CD1c-positive myeloid dendritic cell (primary cell): ENCODE results near the gene TTLL7.

ENCODE experiments used
- DNase-seq: peaks from one replicate; pipeline ENCODE4 v3.0.0-alpha.2; 2016; ENCODE audit errors: extremely low spot score

TTLL7 gene

DNA sequence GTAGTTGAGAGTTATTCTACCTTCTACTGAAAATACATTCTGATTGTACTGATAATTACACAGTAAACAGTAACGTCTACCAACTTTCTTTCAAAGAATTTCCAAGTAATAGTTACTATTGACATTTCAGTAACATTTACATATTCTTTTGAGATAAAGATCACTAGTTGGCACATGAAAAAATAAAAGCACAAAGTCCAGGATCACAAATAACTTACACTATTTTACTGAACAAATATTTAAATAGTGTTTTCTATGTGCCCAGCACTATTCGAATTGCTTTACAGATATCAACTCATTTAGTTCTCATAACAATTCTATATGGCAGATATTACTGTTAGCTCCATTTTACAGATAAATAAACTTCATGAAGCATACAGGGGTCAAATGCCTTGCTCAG, 126.4 kb downstream of the TTLL7 start:
- DNase-seq = no peak

DNA sequence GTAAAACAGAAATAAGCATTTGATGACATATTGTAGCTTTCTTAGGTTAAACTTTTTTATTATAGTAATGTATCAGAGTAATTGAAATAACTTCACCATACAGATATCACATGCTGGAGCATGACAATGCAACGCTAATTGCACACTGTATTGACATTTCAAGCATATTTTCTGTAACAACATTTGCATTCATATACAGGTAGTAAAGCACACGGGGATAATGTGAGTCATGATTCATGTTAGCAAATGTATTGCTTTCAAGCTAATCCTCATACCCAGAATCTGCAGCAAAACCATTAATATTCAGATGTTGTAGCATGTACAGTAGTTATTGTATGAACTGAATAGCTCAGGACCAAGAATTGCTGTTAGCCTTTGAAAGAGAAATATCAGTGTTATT, 133.9 kb downstream of the TTLL7 start:
- no peak for DNase-seq

DNA sequence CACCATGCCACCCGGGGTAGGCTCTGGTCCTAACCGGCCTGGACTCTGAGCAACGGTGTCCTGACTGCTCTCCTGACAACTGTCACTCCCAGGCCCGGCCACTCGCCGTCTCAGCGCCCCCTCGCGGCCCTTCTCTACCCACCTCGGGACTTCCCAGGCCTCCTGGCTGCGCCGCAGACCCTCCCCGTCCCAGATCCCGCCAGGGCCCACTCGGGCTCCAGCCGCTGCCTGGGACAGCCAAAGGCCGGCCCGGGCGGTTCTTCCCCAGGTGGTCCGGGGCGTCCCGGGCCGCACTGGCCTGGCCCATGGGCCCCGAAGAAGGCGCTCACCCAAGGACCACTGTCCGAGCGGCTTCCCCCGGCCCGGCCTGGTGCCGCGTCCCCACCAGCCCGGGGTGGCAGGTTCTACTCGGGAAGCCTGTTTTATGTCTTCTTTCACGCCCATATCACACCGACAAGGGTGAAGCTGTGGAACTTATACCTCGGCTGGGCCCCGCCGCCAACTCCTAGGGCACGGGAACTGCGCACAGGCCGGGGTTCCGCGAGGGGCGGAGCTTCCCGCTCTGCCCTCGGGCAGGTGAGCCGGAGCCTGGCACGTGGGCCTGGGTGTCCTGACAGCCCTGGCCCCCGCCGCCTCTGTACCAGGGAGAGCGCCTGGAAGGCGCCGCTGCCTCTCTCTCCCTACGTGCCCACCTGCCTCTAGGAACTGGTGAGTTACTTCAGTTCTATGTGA, 138.3 kb downstream of the TTLL7 start:
- DNase-seq = peak; percentile 63

DNA sequence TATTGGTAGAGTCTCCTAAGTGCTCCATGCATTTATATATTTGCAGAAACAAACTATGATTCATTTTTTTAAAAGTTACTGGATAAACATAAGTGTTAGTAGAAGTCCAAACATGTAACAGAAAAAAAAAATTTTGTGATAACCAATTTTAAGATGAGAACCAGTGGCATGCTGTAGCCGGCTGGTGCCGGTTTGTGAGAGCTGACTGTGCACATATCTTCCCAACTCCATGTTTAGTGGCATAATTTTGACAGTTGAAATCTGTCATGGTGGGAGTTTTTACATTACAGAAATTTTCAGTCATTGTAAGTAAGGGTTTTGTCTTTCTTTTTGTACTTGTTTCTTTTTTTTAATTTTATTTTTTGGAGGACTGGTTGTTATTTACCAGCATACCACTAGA, 141.2 kb downstream of the TTLL7 start:
- no peak for DNase-seq

DNA sequence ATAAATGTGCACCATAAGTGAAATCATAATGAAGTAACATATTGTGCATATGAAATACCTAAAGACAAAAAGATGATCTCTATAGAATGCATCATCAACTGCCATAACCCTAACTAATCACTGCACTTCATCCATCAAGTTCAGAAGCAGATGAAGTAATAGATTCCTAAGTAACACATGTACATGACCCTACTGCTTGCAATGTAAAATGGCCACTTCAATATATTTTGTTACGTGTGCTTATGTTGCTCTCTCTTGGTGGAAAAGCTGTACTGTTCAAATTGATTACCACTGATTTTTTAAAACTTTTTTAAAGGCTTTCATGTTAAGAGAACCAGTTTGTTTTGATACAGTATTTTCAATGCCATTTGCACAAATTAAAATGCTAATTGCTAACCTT, 141.8 kb downstream of the TTLL7 start:
- DNase-seq = no peak

DNA sequence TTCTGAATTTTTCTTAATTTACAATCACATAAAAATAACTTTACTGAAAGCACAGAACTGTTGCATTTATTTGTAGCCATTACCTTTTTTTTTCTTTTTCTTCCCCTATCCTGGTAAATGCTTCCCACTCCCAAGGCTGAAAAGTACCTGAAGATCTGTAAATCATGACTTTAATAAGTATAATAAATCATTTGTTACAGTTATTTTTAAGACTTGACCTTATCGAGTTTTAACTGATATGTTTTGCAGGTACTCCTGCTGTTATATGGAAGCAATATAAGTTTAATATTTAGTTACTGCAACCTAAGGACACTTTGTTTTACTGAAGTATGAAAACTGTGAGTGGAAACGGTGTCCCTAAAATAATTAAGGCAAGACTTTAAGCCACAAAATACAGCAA, 142.6 kb downstream of the TTLL7 start:
- no peak for DNase-seq

DNA sequence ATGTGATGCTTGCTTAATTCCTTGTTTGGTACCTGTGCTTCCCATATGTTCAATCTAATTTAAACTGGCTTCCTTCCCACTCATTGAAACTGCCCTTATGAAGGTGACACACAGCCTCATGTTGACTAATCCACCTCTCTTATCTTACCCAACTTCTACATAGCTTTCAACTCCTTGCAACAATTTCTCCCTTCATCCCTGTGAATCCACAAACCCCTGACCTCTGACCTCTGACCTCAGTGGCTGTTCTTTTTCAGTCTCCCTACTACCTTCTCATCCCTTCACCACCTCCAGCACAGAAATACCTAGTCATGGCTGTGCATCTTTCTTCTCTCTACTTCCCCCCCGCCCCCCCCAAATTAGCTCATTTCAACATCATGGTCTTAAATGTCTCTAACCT, 144.5 kb downstream of the TTLL7 start:
- no peak for DNase-seq

DNA sequence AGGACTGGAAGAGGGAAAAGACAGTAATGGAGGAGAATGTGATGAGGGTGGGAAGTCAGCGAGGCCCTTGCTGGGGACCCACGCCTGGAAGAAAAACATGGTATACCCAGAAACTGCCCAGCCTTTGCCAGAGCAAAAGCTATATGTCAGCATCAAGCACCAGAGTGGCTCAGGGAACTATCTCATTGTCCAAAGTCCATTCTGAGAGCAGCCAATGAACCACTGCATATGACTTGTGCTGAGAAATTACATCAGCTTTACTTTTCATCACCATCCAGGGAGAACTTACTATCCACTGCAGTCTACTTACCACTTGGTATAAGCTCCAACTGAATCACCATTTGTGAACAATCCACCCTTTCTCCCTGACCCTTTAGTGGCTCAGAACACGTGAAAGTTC, 148.1 kb downstream of the TTLL7 start:
- DNase-seq = no peak

DNA sequence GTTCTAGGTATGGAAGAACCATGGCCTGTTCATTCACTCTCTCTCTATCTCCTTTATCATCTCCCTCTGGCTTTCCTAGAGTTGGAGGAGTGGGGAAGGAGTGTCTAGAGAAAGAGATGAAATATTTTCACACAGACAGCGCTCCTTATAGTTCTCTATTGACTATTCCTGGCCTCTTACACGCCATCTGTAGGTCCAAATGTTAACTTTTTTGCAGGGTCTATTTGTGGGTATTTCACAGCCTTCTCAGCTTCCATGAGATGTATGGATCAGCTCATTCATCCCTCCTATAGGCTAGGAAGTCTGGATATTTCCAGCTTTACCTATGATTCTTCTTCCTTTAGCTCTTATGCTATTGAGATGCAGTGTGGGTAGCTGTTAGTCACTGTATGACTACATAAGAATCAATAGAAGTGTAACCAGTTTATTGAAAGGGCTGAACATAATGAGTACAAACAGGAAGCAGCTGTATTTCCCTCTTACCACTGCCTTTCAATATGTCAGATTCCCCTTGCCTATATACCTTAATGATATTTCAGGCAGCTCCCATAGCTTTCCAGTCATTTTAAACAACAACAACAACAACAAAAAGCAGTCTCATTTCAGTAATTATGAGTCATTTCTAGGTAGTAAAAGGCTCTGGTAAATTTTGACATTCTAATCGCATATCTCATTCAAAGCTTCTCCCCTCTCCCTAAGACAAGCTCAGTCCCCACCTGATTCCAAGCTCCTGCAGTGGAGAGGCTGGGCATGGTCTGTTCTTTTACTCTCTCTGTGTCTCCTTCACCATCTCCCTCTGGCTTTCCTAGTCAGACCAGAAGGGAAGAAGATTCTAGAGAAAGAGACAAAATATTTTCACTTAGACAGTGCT, 149.5 kb downstream of the TTLL7 start:
- DNase-seq = no peak

DNA sequence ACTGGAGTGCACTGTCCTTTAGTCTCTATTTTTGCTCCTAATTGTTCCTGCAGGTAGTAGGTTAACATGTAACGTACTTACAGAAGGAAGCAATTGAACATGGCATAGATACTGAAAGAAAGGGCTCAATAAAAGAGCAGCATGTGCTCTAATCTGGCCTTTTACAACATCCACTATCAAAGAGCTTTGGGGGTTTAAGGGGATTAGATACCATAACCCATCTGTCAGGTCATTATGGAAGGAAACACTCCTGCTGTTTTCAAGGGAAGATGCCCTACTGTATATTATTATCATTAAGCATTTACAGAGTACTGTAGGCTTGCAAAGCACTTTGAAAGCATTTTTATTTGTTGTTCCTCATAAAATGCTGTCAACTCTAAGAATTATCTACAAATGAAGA, 152.8 kb downstream of the TTLL7 start:
- no peak for DNase-seq

DNA sequence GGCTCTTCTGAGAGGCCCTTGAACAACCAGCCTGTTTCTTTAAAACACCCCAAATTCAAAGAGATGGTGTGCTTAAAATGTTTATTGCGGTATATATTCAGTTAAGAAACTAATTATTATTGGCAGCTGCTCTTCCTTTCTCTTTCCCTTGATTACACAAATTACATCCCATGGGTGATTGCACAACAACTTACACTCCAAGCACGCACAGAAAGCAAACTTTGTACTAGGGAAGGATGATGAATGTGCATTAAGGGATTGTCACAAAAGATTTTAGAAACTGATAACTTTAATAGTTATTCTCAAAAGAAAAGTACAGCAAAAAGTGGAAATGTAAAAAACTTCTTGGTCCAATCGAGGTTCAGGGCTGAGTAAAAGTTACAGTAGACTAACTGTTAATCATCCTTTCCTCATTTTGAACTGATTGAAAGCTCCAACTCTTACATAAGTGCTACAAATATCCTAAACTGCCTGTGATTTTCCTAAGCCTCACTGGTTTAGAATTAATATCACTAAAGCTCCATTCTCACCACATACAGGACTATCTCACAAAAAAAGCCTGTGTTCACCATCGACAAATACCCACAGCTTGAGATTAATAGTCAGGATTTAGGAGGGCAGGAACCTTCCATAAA, 153.4 kb downstream of the TTLL7 start:
- DNase-seq = no peak

DNA sequence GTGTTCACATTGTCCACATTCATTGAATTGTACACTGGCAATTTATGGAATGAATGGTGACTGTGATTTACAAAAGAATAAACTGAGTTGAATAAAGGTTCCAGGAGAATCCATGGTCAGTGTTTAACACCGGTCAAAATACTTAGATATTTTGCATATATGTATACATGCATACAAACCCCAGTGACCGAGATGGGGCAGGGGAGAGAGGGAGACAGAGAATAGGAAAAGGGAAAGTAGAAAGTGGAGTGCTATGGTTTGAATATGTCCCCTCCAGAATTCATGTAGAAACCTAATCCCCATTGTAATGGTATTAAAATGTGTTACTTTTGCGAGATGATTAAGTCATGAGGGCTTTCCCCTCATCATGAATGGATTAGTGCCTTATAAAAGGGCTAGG, 154.4 kb downstream of the TTLL7 start:
- DNase-seq = no peak

DNA sequence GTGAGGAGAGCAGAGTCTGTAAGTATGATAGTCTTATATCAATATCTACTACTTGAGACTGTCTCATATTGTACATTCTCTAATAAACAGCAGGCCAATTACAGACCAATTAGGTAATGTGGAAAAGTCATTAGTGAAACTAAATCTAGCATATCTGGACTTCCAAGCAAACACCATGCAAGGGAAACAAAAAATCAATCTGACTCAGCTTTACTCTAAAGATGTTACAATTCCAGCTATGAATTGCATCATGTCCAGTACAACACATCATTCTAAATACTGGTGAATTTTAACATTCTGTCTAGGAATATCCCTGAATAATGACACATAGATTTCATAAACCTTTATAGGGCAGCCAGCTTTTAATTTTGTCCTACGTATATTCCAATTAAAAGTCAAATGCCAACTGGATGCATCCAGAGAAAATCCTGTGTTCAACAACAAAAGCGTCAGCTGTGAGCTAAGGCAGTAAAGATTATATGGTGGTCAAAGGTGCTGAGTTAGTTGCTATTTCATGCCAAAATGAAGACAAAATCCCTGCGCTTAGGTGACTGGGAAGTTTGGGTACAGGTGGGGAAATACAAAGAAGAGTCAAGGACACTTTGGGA, 159.3 kb downstream of the TTLL7 start:
- no peak for DNase-seq

DNA sequence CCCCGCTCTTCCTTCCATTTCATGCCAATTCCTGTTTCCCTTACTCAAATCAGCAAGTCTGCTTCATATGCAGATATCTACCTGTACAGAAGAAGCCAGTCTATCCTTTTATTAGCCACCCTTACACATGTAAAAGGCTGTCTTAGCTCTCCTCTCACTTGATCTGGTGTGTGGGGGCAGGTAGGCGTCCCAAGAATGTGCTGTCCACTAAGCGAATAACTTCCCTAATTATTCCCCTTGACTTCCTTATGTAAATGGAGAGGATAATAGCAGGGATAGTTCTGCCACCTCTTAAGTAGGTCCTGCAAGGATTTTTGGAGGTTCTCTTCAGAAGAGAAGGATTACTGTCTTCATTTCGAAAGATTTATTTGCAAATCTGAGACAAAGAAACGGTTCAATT, 160.4 kb downstream of the TTLL7 start:
- no peak for DNase-seq

DNA sequence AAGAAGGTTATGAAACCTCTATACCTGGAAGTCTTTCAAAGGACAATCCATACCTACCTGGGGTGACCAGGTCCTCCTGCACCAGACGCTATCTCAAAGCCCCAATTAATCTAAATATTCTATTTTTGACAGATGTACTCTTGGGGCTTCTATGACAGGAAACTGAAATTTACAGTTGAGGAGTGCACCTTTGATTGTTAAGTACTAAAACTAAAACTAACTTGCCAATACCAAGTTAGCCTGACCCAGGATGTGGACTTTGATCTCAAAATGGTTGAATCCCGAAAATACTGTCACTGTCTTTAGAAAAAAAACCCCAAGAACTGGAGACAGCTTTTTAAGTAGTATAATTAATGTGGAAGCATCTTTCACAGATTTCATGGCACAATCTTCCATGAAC, 162.4 kb downstream of the TTLL7 start:
- no peak for DNase-seq

DNA sequence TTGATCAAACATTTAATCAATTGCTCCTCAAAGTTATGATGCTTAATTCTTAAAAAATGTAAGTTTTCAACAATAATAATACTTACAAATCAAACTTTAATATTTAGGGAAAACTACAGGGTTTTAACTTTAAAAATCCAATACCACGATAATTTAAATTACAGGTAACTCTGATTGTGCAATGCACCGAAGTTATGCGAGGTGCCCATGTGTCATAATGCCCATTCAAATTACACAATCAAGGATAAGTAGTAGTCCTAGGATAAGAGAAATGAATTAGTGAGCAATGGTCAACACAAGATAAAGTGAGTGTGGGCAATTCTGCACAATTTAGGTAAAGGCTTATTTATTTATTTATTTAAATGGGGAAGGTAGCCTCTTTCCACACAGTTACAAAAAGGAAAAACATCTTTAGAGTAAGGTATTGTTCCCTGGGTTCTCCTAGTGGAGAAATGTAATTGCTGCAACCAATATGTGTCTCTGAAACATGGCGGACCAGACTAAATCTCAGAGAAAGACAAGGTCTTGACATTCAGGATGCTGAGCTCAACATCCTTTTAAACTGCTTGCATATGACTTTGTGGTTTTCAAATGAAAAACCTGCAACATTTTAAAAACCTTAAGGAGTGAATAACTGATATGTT, 164.2 kb downstream of the TTLL7 start:
- no peak for DNase-seq

DNA sequence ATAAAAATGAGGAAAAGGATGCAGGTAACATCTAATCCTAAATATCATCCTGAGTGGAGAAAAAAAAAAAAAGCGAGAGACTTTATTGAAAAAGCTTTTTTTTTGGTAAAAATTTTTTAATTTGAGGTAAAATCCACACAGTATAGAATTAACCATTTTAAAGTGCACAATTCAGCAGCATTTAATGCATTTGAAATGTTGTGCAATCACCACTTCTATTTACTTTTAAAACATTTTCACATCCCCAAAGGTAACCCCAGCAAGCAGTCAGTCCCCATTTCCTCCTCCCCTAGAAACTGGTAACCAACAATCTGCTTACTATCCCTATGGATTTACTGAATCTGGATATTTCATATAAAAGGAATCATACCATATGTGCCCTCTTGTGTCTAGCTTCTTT, 166.7 kb downstream of the TTLL7 start:
- DNase-seq = no peak

DNA sequence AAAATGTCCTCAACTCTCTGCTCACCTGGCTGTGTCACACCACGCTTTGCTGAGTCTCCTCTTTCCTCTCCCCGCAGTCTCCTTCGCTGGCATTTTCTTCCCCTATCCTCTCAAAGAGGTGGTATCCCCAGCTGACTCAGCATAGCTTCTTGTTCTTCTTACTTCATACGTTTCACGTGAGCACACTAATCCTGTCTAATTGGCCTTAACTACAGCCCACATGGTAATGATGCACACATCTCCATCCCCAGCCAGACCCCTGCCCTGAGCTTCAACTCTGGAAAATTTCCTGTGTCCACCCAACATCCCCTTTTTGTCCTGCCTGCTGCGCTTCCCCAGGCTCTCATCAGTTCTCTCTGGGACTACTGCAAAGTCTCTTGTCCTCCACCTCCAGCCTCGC, 169.8 kb downstream of the TTLL7 start:
- DNase-seq = no peak

DNA sequence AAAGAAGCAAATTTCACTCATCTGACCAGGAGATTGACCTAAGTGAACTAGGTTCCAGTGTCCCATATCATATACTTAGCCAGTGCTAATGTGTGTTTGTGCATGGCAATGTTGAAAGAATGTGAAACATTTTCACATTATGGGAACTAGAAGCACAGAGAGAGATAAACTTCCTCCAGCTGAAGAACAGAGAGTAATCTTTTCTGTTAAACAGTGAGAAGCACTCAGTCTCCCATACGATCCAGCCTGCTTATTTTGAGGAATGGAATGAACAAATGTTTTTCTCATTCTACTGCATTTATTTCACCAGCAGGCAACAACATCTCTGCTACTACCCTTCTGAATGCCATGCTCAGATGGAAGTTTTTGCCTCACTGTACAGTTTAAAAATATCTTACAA, 170.5 kb downstream of the TTLL7 start:
- no peak for DNase-seq

DNA sequence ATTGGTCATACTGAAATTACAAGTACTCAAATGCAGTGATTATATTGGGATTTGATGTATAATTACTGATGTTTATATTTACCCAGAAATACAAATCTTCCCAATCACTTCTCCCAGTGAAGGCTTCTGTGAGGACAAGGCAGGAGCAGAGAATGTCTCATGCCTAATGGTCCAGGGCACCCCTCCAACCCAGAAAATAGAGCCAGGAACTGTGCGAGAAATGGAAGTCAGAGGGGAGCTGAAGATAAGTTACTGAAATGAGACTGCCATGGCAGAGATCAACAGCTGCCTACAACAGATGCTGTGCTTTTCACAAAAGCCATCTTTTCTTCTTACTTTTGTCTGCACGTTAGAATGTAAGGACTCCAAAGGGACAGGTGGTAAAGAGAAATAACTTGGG, 171.2 kb downstream of the TTLL7 start:
- DNase-seq = no peak

DNA sequence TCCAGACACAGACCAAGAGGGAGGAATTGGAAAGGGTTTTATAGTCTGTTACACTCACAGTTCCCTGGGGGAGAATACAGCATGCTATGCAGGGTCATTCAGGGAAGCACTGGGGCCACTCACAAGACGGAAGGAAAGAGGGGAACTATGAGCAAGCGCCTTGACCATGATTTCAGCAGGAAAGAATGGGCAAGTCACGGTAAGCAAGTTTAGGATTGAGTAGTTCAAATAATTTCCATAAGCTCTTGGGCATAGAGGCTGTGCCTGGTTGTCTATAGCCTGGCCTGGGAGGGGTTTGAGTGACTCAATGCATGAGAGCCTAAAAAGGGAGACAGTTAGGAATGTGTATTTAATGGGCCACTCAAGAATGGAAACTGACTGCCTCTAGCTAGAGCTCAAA, 176.7 kb downstream of the TTLL7 start:
- DNase-seq = no peak

DNA sequence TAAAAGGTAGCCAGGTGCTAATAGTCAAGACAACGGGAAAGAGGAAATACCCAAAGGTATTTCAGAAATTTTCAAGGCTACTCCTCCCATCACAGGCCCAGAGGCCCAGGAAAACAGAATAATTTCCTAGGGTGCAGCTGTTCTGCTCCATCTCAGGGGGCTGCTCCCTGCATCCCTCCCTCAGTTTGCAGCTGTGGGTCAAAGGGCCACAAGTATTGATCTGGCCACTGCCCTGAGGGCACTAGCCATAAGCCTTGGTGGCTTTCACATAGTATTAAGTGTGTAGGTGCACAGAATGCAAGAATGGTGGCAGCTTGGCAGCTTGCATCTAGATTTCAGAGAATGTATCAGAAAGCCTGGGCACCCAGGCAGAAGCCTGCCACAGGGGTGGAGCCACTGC, 179.5 kb downstream of the TTLL7 start:
- no peak for DNase-seq
